Stimulated activated effector memory CD8-positive, alpha-beta T cell treated with anti-CD3 and anti-CD28 coated beads, Interleukin-12 subunit alpha, Interleukin-12 subunit beta, amount 100 ng/mL, for 72 hours (primary cell): Measurements from ENCODE around the gene DDR2.

Source experiments
- ATAC-seq: fragments of 150-1000 bp; cut with Tn5 transposase; 2 replicates; pipeline ENCODE4 v1.10.0; 2021
- DNase-seq, 2 donors: peaks; one replicate each; pipeline ENCODE4 v3.0.0; 2021 to 2022; ENCODE audit warnings: low spot score in 2 of 2
- H3K27ac Mint-ChIP-seq: one replicate; pipeline ENCODE4 v1.8.0; 2022; ENCODE audit warnings: mild to moderate bottlenecking, mixed read lengths
- H3K36me3 Mint-ChIP-seq: one replicate; pipeline ENCODE4 v1.8.0; 2022; ENCODE audit warnings: mild to moderate bottlenecking, mixed read lengths
- H3K4me1 Mint-ChIP-seq: one replicate; pipeline ENCODE4 v1.8.0; 2022; ENCODE audit warnings: mixed read lengths
- H3K4me3 Mint-ChIP-seq: one replicate; pipeline ENCODE4 v1.8.0; 2022; ENCODE audit warnings: mild to moderate bottlenecking, mixed read lengths
- H3K9me3 Mint-ChIP-seq: one replicate; pipeline ENCODE4 v1.8.0; 2022; ENCODE audit warnings: mixed read lengths

DDR2 gene

DNA sequence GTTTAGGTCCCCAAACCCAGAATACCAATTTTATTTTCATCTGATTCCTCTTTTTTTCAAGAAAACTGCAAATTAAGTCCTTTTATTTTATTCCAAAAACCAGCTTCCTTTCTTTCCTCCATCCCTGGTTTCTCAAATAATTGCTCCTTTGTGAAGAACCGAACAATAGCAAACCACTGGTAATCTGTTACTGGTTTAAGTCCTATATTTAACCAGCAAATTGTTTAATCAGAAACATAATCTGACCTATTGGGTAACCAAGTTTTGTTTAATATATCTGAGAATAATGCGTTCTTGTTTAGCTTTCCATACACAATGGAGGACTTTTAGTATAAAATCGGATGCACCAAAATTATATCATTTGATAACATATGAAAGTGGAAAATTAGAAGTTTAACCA lies 13.2 kb upstream of the DDR2 start:
- Mint-ChIP-seq H3K9me3 (peaks cover 6% of the 10 kb centered on the region), H3K4me3 (no peak overlapping the region), H3K36me3 (no peaks in the 10 kb centered on the region), H3K4me1 (no peaks in the 10 kb centered on the region), H3K27ac (no peak overlapping the region)
- no peak for ATAC-seq
- no peak for DNase-seq

DNA sequence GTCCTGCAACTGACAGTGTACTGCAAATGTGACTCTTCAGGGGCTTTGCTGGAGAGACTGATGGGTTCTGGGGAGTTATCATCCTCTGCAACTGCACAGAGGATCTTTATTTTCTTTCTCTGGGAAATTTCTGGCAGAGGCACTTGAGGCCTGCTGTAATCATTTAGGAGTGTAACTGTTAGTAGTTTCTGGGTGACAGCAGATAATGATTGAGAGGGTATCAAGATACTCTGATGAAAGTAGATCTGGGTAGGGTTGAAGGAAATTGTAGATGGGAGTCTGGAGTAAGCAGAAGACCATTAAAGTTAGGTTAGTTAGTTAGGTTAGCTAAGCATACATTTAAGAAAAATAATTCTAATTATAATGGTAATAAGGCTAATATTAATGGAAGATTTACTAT lies 11.0 kb upstream of the DDR2 start:
- Mint-ChIP-seq H3K4me3 (no peak overlapping the region), H3K4me1 (no peaks in the 10 kb centered on the region), H3K9me3 (peaks cover 6% of the 10 kb centered on the region), H3K36me3 (no peaks in the 10 kb centered on the region), H3K27ac (no peak overlapping the region)
- DNase-seq (no peak), ATAC-seq (no peak)

DNA sequence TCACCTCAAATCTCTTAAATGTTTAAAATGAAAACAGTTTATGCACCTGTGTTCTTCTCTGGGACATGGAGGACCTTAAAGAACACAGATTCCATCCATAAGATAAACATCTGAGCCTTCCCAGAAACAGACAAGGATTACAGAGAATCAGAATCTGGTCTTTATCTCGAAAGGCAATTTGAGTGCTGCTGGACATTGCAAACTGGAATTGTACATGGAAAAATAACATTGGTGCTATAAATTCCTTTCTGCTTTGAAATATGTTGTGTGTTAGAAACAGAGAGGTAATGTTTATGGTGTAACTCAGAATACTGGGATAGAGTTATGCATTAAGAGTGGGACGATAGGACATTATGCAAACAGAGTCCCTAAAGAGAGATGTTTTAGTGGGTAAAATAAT lies 6.6 kb upstream of the DDR2 start:
- DNase-seq (no peak), ATAC-seq (no peak)
- H3K4me3 Mint-ChIP-seq, result no peak overlapping the region
- no peaks in the 10 kb centered on the region for H3K4me1 Mint-ChIP-seq
- H3K27ac Mint-ChIP-seq, result no peak overlapping the region
- H3K9me3 Mint-ChIP-seq, result no peaks in the 10 kb centered on the region
- no peaks in the 10 kb centered on the region for H3K36me3 Mint-ChIP-seq

DNA sequence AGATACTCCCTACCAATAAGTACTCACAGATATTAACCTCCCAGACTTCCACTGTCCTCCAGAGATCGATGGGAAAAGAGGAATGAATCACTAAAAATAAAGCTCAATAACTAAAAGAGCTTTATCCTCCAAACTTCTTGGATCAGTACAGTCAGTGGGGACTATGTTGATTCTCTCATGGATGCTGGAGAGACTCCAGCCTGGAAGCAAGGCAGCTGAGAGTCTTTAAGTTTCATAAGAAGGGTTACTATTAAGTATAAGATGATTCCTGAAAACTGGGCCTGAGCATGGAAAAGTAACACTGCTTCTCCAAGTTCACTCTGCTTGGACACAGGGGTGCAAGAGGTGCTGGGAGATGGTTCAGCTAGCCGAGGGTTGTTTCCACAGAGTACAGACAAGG lies 6.2 kb upstream of the DDR2 start:
- Mint-ChIP-seq H3K4me3 (no peak overlapping the region), H3K4me1 (no peaks in the 10 kb centered on the region), H3K9me3 (no peaks in the 10 kb centered on the region), H3K36me3 (no peaks in the 10 kb centered on the region), H3K27ac (no peak overlapping the region)
- ATAC-seq (no peak), DNase-seq (no peak)

DNA sequence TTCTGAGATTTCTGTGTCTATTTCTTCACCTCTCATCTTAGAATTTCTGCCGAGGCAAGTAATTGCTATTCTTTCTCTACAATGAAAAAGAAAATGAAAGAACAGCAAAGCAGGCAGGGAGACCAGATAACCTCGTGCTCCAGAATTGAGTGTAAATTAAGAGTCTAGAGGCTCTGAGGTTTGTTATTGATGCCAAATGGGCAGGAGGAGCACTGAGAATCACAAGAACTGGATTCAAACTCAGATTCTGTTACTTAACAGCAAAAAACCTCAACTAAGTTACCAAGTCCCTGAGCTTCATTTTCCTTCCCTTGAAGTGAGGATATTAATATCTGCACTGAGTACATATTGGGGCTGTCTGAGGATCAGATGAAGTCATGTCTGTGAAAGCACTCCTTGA lies 5.5 kb upstream of the DDR2 start:
- no peaks in the 10 kb centered on the region for H3K36me3 Mint-ChIP-seq
- DNase-seq, result no peak
- no peak overlapping the region for H3K27ac Mint-ChIP-seq
- no peak overlapping the region for H3K4me3 Mint-ChIP-seq
- H3K4me1 Mint-ChIP-seq, result no peaks in the 10 kb centered on the region
- peak; percentile 50 for ATAC-seq
- H3K9me3 Mint-ChIP-seq, result no peaks in the 10 kb centered on the region

DNA sequence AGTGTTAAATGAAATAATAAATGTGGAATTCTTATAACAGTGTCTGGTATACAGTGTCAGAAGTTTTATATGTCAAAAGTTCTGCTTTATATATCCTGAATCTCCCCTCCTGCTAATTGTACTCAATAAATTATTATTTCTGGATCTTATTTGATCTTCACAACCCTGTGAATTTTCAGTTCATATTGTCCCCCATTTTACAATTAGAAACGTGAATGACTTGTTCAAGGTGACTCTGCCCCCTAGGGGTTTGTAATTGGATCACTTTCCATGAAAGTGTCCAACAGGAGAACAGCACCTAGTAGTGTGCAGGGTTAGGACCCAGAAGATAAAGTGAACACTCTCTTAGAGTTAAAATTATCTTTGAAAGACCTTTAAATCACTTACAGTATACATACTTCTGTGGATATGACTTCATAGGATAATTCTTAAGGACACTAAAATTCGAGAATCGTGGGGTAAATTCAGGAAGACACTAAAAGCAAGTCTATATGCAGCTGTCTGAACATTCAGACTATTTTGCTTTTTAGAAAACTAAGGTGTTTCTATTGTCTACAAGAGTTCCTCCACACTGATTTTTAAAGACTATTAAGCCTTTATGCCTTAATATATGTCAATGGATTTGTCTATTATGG lies 4.5 kb upstream of the DDR2 start:
- no peaks in the 10 kb centered on the region for H3K36me3 Mint-ChIP-seq
- H3K4me1 Mint-ChIP-seq, result no peaks in the 10 kb centered on the region
- ATAC-seq, result no peak
- no peak overlapping the region for H3K4me3 Mint-ChIP-seq
- no peak for DNase-seq
- no peaks in the 10 kb centered on the region for H3K9me3 Mint-ChIP-seq
- H3K27ac Mint-ChIP-seq, result no peak overlapping the region

DNA sequence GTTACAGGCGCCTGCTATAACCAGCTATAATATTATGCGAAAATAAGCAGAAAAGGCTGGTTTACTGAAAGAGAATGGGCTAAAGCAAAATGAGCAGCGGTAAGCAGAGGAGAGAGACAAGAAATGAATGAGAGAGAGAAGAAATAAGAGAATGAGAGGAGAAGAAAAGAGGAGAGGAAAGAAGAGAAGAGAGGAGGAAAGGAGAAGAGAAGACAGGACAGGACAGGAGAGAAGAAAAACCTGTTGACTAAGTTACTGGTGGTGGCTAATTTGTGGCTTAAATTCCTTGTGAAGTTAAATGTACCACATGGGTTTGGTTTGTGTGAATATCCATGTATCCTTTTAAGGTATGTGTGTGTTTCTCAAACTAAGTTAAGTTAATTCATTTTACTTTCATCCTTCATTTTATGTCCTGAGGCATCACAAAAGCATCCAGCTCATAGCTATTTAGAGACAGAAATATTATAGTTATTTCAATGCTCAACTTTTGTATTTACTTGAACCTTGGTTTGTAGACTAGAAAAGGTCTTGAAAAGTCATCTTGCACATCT lies 3.1 kb upstream of the DDR2 start:
- Mint-ChIP-seq H3K36me3 (no peaks in the 10 kb centered on the region), H3K9me3 (no peaks in the 10 kb centered on the region), H3K4me1 (no peaks in the 10 kb centered on the region), H3K27ac (no peak overlapping the region), H3K4me3 (no peak overlapping the region)
- DNase-seq, result no peak
- no peak for ATAC-seq

DNA sequence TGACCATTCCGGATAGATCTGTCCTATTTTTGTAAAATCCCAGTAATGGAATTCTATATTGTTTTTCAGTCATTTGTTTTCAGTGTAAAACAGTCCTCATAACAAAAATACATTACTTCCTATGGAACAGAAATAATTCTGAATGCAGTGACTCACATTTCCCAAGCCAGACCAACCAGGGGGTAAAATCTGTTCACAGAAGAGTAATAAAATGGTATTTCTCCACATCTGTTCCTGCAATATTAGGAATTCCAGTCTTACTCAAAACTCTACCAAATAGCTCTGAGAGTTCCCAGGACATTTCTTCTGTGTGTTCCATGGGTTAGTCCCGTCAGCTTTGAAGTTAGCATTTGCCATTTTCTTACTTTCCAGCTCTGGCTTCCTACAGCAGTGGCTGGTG lies 2.6 kb upstream of the DDR2 start:
- no peaks in the 10 kb centered on the region for H3K36me3 Mint-ChIP-seq
- no peak overlapping the region for H3K27ac Mint-ChIP-seq
- no peak overlapping the region for H3K4me3 Mint-ChIP-seq
- H3K4me1 Mint-ChIP-seq, result no peaks in the 10 kb centered on the region
- no peaks in the 10 kb centered on the region for H3K9me3 Mint-ChIP-seq
- no peak for ATAC-seq
- DNase-seq, result no peak

DNA sequence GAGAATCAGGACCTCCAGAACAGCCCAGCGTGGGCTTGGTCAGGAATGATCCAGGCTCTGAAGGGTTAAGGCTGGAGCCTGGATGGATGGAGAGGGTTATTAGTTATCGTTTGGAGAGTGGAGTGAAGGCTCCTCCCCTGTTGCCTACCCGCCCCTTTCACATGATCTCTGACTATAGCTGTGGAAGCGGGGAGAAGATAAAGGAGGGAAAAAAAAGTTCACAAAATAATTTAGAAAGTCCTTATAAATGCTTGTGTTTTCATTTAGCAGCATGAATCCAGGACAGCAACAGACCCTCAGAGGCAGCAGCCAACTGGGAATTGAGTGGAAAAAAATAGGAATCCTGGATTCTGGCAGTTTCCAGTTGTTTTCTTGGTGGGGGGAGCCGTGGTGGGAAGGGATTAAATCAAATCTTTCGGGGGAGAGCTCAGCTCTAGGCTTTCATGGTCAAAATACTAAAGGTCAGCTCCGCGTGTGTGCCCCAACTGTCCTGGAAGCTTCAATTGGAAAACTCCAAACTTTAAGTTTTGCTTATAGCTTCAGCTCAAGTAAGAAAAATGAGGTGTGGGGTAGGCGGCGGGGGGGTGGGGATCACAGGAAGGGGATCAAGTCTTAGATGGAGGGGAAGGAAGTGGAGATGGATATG lies 595 bp upstream of the DDR2 start:
- peak; percentile 11 for ATAC-seq
- no peaks in the 10 kb centered on the region for H3K36me3 Mint-ChIP-seq
- no peak overlapping the region for H3K4me3 Mint-ChIP-seq
- H3K9me3 Mint-ChIP-seq, result no peaks in the 10 kb centered on the region
- H3K27ac Mint-ChIP-seq, result no peak overlapping the region
- DNase-seq, result no peak
- H3K4me1 Mint-ChIP-seq, result no peaks in the 10 kb centered on the region

DNA sequence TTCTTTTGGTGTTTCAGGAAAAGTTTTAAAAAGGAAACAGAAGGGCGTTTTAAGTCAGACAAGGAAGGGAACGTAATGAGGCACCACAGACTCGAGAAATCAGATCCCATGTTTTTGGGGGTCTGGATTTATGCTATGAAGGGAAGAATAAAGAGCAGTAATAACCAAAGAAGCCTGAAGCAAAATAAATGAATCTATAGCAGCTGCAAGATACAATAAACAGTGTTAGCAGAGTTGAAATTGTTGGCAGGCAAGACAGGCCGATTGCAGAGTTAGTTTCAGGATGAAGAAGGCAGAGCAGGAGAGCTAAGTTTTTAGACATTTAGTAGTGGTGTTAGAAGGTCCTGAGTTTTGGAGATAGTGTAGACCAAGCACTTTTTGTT lies 425 bp downstream of the DDR2 start:
- no peaks in the 10 kb centered on the region for H3K4me1 Mint-ChIP-seq
- H3K27ac Mint-ChIP-seq, result no peak overlapping the region
- H3K4me3 Mint-ChIP-seq, result no peak overlapping the region
- ATAC-seq, result no peak
- no peak for DNase-seq
- no peaks in the 10 kb centered on the region for H3K9me3 Mint-ChIP-seq
- no peaks in the 10 kb centered on the region for H3K36me3 Mint-ChIP-seq

DNA sequence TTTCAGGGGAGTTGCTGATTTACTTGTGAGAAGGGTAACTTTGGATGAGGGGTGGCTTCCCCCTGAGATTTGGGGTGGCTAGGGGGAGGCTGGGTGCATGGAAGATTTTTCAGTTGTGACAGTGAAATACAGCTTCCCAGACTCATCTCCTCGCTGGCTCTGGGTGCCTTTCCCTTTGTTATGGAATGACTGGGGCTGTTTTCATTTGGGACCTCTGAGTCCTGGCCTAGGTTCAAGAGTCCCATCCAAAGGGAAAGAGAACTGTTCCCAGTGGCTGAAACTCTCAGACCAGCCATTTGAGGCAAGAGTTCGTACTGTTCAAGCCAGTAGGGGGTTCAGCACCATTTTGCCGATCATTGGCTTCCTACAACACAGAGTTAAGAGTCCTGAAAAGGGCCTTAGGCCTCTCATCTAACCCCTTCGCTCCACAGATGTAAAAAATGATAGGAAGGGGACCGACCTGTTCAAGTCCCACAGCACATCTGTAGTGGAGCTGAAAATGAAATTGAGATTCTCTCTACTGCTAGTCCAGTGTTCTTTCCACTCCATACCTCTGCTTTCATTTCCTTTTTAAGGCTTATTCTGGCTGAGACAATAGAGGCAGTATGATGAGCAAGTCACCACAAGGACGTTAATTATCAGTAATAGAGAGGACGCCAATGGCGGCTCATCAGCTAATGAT lies 958 bp downstream of the DDR2 start:
- H3K9me3 Mint-ChIP-seq, result no peaks in the 10 kb centered on the region

DNA sequence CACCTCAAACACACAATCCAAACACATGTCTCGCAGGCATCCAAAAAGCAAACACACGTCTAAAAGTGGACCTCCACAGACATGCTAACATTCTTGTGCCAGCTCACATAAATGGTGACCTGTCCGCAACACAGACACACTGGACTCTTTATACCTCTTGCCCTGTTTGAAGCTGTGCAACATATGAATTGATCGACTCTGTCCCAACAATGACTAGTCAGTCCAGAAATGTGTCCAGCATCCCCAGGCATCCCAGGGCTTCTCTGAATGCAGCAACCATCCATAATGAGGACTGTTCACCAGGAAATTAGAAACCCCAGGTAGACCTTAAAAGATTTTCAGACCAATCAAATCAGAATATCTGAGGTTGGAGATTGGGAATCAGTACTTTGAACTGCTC lies 3.2 kb downstream of the DDR2 start:
- H3K4me3 Mint-ChIP-seq, result no peak overlapping the region
- no peaks in the 10 kb centered on the region for H3K9me3 Mint-ChIP-seq
- no peak overlapping the region for H3K27ac Mint-ChIP-seq
- no peaks in the 10 kb centered on the region for H3K36me3 Mint-ChIP-seq
- no peak for DNase-seq
- no peaks in the 10 kb centered on the region for H3K4me1 Mint-ChIP-seq
- no peak for ATAC-seq

More for the DNA sequence above, 958 bp downstream of the DDR2 start:
- no peak overlapping the region for H3K4me3 Mint-ChIP-seq
- DNase-seq (no peak), ATAC-seq (no peak)
- no peaks in the 10 kb centered on the region for H3K4me1 Mint-ChIP-seq
- H3K27ac Mint-ChIP-seq, result no peak overlapping the region
- H3K36me3 Mint-ChIP-seq, result no peaks in the 10 kb centered on the region

DNA sequence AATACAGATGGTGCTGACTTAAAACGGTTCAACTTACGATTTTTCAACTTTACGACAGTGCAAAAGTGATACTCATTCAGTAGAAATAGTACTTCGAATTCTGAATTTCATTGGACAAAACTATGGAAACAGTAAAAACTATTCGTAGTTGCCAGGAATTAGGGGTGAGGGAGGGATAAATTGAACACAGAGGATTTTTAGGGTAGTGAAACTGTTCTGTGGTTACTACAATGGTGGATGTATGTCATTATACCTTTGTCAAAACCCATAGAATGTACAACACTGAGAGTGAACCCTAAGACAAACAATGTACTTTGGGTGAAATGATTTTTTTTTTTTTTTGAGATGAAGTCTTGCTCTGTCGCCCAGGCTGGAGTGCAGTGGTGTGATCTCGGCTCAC lies 7.5 kb downstream of the DDR2 start:
- Mint-ChIP-seq H3K4me3 (no peak overlapping the region), H3K36me3 (no peaks in the 10 kb centered on the region), H3K4me1 (no peaks in the 10 kb centered on the region), H3K27ac (no peak overlapping the region), H3K9me3 (no peaks in the 10 kb centered on the region)
- no peak for ATAC-seq
- no peak for DNase-seq

DNA sequence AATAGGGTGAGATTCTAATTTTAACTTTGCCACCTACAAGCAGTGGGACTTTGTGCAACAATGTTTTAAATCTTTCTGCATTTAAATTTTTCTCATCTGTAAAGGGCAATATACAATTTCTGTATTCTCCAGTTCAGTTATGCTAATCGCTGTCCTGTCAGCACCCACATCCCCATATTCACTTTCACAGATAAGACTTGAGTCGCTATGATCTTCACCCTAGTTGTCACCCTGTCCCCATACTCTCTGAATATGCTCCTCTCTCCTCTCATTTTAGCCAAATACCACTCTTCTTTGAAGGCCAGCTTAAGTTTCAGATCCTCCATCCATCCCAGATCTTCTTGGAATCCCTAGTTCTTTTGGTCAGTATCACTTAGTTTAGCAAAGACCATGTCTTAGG lies 8.8 kb downstream of the DDR2 start:
- Mint-ChIP-seq H3K9me3 (no peaks in the 10 kb centered on the region), H3K4me1 (no peaks in the 10 kb centered on the region), H3K36me3 (no peaks in the 10 kb centered on the region), H3K27ac (no peak overlapping the region), H3K4me3 (no peak overlapping the region)
- no peak for ATAC-seq
- DNase-seq, result no peak

DNA sequence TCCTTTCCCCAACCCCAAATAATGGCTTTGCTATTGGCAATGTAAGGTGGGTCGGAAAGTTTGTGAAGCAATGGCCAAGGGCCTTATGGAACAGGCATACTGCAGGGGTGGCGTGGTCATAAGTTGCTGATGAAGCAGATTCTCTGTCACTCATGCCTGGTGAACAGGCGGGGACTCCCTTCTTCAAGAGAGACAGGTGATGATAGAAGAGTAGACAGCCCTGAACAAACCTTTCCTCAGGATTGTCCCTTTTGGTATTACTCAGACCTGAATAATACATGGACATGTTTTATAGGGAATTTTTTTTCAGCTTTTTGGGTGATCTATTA lies 12.7 kb downstream of the DDR2 start:
- Mint-ChIP-seq H3K4me1 (no peaks in the 10 kb centered on the region), H3K36me3 (no peaks in the 10 kb centered on the region), H3K27ac (no peak overlapping the region), H3K4me3 (no peak overlapping the region), H3K9me3 (no peaks in the 10 kb centered on the region)
- ATAC-seq (no peak), DNase-seq (no peak)

DNA sequence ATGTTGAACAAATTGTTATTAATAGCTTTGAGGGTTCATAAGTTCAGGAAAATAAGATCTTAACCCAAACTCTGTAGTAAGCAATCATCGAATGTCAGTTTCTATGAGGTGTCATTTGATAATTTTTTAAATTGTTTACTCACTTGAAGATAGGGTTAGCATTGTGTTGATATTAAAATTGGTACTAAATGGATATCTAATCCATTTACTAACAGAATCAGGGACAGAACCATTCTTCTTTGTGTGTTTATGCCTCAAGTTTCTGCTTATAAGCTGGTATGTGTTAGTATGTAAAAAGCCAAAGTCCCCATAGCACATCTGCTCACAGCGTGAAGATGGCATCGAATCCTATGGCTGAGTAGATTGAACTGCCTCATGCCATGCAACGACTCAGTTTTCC lies 13.4 kb downstream of the DDR2 start:
- ATAC-seq (no peak), DNase-seq (no peak)
- H3K9me3 Mint-ChIP-seq, result no peaks in the 10 kb centered on the region
- no peaks in the 10 kb centered on the region for H3K4me1 Mint-ChIP-seq
- H3K36me3 Mint-ChIP-seq, result no peaks in the 10 kb centered on the region
- no peak overlapping the region for H3K4me3 Mint-ChIP-seq
- no peak overlapping the region for H3K27ac Mint-ChIP-seq
